T-cell (primary cell): ENCODE data around the gene UAP1L1. TPM values are rescaled to one million over a fixed set of nuclear protein-coding genes. Genes with fewer than 3 reads are reported as not detected.
A peak's percentile ranks its signal among the peaks of the same experiment; 100 is the strongest.
"Not testable (repeated sequence)": the region's sequence is repeated elsewhere in the genome, so short reads cannot be mapped to it uniquely, and the experiment has no call there.

ENCODE experiments used
- ATAC-seq, 4 experiments: fragments of 200-7000 bp in 3 of 4; fragments of 150-1000 bp in 1 of 4; cut with Tn5 transposase; replicated peaks in 1 of 4; 1 replicate in 3 of 4; 2 replicates in 1 of 4; pipeline ENCODE4 v1.10.0; 2021; ENCODE audit warnings: moderate library complexity in 3 of 4, mild to moderate bottlenecking in 2 of 4, moderate number of reproducible peaks in 1 of 4
- CTCF ChIA-PET, 2 donors: fragments of 300-600 bp; sonication (Branson Sonifier 250); formaldehyde crosslinking; loops; one replicate each; lab custom pipeline; 2022; ENCODE audit warnings: antibody characterized with exemption in 2 of 2; lab: Charles Lee
- POLR2A ChIA-PET, 2 donors: fragments of 300-600 bp; sonication (Branson Sonifier 250); formaldehyde crosslinking; loops; one replicate each; lab custom pipeline; 2022; ENCODE audit warnings: antibody characterized with exemption in 2 of 2; lab: Charles Lee
- DNase-seq, 35 experiments: peaks; one replicate each; pipeline versions ENCODE4 v3.0.0 to v3.0.0-alpha.2; 2013 to 2023
- H3K27ac ChIP-seq: one replicate; pipeline ENCODE4 v1.5.1; 2013; ENCODE audit warnings: low read length
- H3K27me3 ChIP-seq, 2 experiments: replicated peaks in 1 of 2; 1 replicate in 1 of 2; 2 replicates in 1 of 2; pipeline versions ENCODE4 v1.6.1 to v1.7.0; 2013; ENCODE audit warnings: low read length in 1 of 2, mixed read lengths in 1 of 2; ENCODE audit not compliant: control insufficient read depth in 2 of 2, insufficient read depth in 2 of 2; ENCODE audit errors: extremely low read depth in 1 of 2
- H3K36me3 ChIP-seq, 2 donors: 1 replicate in 1 of 2; 2 replicates in 1 of 2; pipeline versions ENCODE4 v1.6.1 to v1.7.0; 2013; ENCODE audit warnings: low read length in 1 of 2; ENCODE audit not compliant: control insufficient read depth in 2 of 2, insufficient read depth in 1 of 2; ENCODE audit errors: extremely low read depth in 1 of 2
- H3K4me1 ChIP-seq, 2 experiments: 1 replicate in 1 of 2; 2 replicates in 1 of 2; pipeline versions ENCODE4 v1.6.1 to v1.7.0; 2013; ENCODE audit warnings: low read length in 2 of 2, mixed read lengths in 1 of 2; ENCODE audit not compliant: insufficient read depth in 2 of 2, control insufficient read depth in 1 of 2; ENCODE audit errors: extremely low read depth in 1 of 2
- H3K4me3 ChIP-seq, 2 donors: 1 replicate in 1 of 2; 2 replicates in 1 of 2; pipeline versions ENCODE4 v1.5.1 to v1.7.0; 2013; ENCODE audit warnings: mild to moderate bottlenecking in 2 of 2, low read length in 1 of 2, moderate library complexity in 1 of 2; ENCODE audit not compliant: control insufficient read depth in 1 of 2; ENCODE audit errors: extremely low read depth in 1 of 2
- H3K9me3 ChIP-seq: 2 replicates; pipeline ENCODE4 v1.7.0; 2013
- H3K27ac Mint-ChIP-seq, 2 donors: one replicate each; pipeline ENCODE4 v1.8.0; 2020 to 2021; ENCODE audit warnings: mild to moderate bottlenecking in 2 of 2, mixed read lengths in 2 of 2
- H3K27me3 Mint-ChIP-seq, 2 donors: one replicate each; pipeline ENCODE4 v1.8.0; 2021 to 2022; ENCODE audit warnings: mixed read lengths in 2 of 2
- H3K36me3 Mint-ChIP-seq: one replicate; pipeline ENCODE4 v1.8.0; 2021; ENCODE audit warnings: mixed read lengths
- H3K4me1 Mint-ChIP-seq, 3 donors: one replicate each; pipeline ENCODE4 v1.8.0; 2020 to 2022; ENCODE audit warnings: mixed read lengths in 3 of 3, mild to moderate bottlenecking in 1 of 3
- H3K4me3 Mint-ChIP-seq, 3 donors: one replicate each; pipeline ENCODE4 v1.8.0; 2020 to 2022; ENCODE audit warnings: mild to moderate bottlenecking in 3 of 3, mixed read lengths in 3 of 3, moderate library complexity in 3 of 3
- H3K9me3 Mint-ChIP-seq, 3 donors: one replicate each; pipeline ENCODE4 v1.8.0; 2020 to 2022; ENCODE audit warnings: mixed read lengths in 3 of 3
- WGBS: methylation state at CpG from one replicate; pipeline ENCODE4 v1.1.5; 2013; ENCODE audit warnings: missing lambda C conversion rate; ENCODE audit not compliant: insufficient coverage; 5-methylcytosine and 5-hydroxymethylcytosine counted together
- total RNA-seq, 35 experiments: library from RNA in 6 of 35; stranded (reverse) in 6 of 35; fragments of 120-200 nt in 1 of 35; gene quantifications; one replicate each; pipeline versions ENCODE4 v1.2.1 to v1.2.4 and lab custom pipeline; 2013 to 2026

The UAP1L1 gene
- total RNA-seq, 5 donors from 2014 or later (not counting 1 experiment from before 2014, with no cell fraction given) = 11.3 to 32.8 (median 19.3) TPM

DNA sequence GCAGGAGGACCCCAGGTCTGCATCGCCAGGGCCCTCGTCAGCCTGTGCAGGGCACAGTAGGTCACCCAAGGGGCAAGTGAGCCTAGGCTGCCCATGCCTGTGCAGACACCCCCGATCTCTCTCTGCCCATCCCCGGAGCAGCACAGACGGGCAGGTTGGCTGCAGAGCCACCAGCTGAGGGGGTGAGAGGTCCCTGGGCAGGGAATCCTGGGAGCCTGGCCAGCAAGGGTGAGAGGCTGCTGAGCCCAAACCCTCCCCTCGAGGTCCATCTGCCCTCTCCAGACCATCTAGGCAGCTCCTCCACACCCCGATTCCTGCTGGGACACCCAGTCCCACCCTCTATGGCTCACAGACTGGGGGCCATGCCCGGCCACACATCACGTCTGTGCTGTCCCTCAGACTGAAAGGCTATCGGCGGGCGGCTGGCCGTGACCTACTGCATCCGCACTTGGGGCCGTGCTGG is 40.0 kb downstream of the UAP1L1 start:
- Histone ChIP-seq H3K27me3 (peaks cover 0 to 2% of the 10 kb centered on the region in 2 experiments), H3K36me3 (peaks cover 3 to 9% of the 10 kb centered on the region in 2 donors), H3K9me3 (no peaks in the 10 kb centered on the region), H3K4me3 (no peak overlapping the region), H3K27ac (no peak overlapping the region), H3K4me1 (peaks cover 4 to 26% of the 10 kb centered on the region in 2 experiments)
- 96% methylated on average over 6 of the region's 15 CpGs for WGBS
- Mint-ChIP-seq H3K36me3 (no peaks in the 10 kb centered on the region), H3K27me3 (no peaks in the 10 kb centered on the region), H3K4me1 (peaks cover 5 to 16% (median 7%) of the 10 kb centered on the region in 3 donors), H3K4me3 (peak overlapping the region in 2 of 3 donors; percentile 13 to 18), H3K27ac (no peak overlapping the region), H3K9me3 (no peaks in the 10 kb centered on the region)
- ChIA-PET POLR2A (no interaction called here), CTCF (interaction anchor here in 1 of 2 donors (1.0 kb wide), 1 partner anchor 22 kb away, joined by 3 read pairs; no protein-coding TSS in a partner anchor)
- DNase-seq (no peak), ATAC-seq (no peak)

DNA sequence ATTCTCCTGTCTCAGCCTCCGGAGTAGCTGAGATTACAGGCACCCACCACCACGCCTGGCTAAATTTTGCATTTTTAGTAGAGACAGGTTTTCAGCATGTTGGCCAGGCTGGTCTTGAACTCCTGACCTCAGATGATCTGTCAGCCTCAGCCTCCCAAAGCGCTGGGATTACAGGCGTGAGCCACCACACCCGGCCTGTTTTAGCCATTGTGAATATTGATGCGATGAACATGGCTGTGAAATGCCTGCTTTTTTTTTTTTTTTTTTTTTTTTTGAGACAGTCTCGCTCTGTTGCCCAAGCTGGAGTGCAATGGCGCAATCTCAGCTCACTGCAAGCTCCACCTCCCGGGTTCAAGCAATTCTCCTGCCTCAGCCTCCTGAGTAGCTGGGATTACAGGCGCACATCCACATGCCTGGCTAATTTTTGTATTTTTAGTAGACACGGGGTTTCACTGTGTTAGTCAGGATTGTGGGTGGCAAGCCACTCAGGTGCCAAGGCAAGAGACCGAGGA is 40.8 kb downstream of the UAP1L1 start:
- H3K27ac Mint-ChIP-seq, H3K36me3 Mint-ChIP-seq, H3K9me3 Mint-ChIP-seq, H3K4me3 Mint-ChIP-seq, CTCF ChIA-PET, POLR2A ChIA-PET, DNase-seq, H3K27me3 ChIP-seq, ATAC-seq, H3K27ac ChIP-seq, H3K27me3 Mint-ChIP-seq, H3K9me3 ChIP-seq, H3K4me3 ChIP-seq, H3K36me3 ChIP-seq: not testable (repeated sequence)
- H3K4me1 ChIP-seq = peaks cover 4 to 18% of the 10 kb centered on the region in 2 experiments
- peaks cover 6 to 15% (median 11%) of the 10 kb centered on the region in 3 donors for H3K4me1 Mint-ChIP-seq
- 95% methylated on average over 9 of the region's 12 CpGs for WGBS

DNA sequence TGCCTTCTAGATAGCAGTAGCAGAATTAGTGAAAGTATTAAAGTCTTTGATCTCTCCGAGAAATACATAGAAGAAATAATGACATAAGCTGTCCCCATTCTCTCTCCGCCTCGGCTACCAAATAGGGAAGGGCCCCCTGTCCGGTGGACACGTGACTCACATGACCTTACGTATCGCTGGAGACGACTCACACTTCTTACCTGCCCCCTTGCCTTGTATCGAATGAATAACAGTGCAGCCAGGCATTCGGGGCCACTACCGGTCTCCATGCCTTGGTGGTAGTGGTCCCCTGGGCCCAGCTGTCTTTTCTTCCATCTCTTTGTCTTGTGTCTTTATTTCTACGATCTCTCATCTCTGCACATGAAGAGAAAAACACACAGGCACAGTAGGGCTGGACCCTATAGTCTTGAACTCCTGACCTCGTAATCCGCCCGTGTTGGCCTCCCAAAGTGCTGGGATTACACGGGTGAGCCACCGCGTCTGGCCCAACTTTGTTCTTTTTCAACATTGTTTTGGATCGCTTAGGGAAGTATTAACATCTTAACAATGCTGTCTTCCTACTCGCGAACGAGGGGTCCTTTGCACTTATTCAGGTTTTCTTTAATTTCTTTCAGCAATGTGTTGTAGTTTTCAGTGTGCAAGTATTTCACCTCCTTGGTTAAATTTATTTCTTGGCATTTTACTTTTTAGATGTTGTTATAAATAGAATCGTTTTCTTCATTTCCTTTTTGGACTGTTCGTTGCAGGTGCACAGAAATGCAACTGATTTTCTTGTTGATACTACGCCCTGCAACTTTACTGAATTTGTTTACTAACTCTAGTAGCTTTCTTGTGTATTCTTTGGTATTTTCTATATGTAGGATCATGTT is 44.8 kb downstream of the UAP1L1 start:
- WGBS = 86% methylated on average over 7 of the region's 25 CpGs
- H3K36me3 Mint-ChIP-seq, H3K4me3 ChIP-seq, H3K27ac Mint-ChIP-seq, H3K27ac ChIP-seq, H3K27me3 ChIP-seq, POLR2A ChIA-PET, H3K36me3 ChIP-seq, H3K27me3 Mint-ChIP-seq, DNase-seq, H3K9me3 ChIP-seq, H3K9me3 Mint-ChIP-seq: not testable (repeated sequence)
- peaks cover 6 to 10% of the 10 kb centered on the region in 2 experiments for H3K4me1 ChIP-seq
- peak in 1 of 4 experiments; percentile 19 for ATAC-seq
- Mint-ChIP-seq H3K4me3 (peak overlapping the region in 1 of 3 donors; percentile 31), H3K4me1 (peaks cover 9 to 22% (median 20%) of the 10 kb centered on the region in 3 donors)
- CTCF ChIA-PET = interaction anchor here (0.5 to 1.2 kb wide), 4 partner anchors 9 to 123 kb away, joined by 3 to 4 read pairs (median 3); partner anchors contain the start of gene MAN1B1 (in 1 of the 2)

DNA sequence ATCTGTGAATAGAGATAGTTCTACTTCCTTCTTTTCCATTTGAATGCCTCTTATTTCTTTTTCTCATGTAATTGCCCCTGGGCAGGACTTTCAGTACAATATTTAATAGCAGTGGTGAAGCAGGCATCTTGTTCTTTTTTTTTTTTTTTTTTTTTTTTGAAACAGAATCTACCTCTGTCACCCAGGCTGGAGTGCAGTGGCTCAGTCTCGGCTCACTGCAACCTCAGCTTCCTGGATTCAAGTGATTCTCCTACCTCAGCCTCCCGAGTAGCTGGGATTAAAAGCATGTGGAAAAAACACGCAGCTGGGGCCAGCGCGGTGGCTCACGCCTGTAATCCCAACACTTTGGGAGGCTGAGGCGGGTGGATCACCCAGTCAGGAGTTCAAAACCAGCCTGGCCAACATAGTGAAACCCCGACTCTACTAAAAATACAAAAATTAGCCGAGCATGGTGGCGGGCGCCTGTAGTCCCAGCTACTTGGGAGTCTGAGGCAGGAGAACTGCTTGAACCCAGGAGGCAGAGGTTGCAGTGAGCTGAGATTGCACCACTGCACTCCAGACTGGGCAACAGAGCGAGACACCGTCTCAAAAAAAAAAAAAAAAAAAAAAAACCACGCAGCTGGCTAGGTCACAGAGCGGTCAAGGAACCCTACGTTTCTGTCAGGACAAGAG is 45.6 kb downstream of the UAP1L1 start:
- ATAC-seq, H3K27me3 ChIP-seq, H3K36me3 Mint-ChIP-seq, H3K9me3 Mint-ChIP-seq, H3K4me3 Mint-ChIP-seq, H3K4me3 ChIP-seq, H3K9me3 ChIP-seq, H3K27ac ChIP-seq, H3K36me3 ChIP-seq, H3K27ac Mint-ChIP-seq, DNase-seq, H3K27me3 Mint-ChIP-seq, POLR2A ChIA-PET: not testable (repeated sequence)
- H3K4me1 Mint-ChIP-seq = peaks cover 15 to 29% (median 27%) of the 10 kb centered on the region in 3 donors
- WGBS = 73% methylated on average over 8 of the region's 16 CpGs
- peaks cover 11 to 18% of the 10 kb centered on the region in 2 experiments for H3K4me1 ChIP-seq
- CTCF ChIA-PET = interaction anchor here in 1 of 2 donors (0.7 to 1.2 kb wide), 3 partner anchors 32 to 124 kb away, joined by 3 to 4 read pairs (median 3); partner anchors contain the start of gene MAN1B1

DNA sequence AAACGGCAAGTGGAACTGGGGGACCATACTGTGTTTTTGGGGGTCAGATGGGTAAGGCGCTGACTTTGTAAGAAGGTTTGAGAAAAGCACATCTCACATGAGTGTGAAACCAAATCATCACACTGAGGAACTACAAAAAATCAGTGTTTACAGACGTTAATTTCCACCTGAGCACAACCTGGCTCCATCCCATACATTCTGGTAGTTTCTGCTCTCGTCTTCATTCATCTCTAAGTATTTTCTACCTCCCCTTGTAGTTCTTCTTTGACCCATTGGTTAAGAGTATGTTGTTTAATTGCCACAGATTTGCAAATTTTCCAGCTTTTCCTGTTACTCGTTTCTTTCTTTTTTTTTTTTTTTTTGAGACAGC is 46.1 kb downstream of the UAP1L1 start:
- ChIA-PET CTCF (interaction anchor here in 1 of 2 donors (0.6 to 1.2 kb wide), 2 partner anchors 37 to 753 kb away, joined by 3 to 4 read pairs; partner anchors contain the start of gene MAN1B1), POLR2A (no interaction called here)
- Mint-ChIP-seq H3K27ac (no peak overlapping the region), H3K36me3 (no peaks in the 10 kb centered on the region), H3K9me3 (no peaks in the 10 kb centered on the region), H3K4me3 (no peak overlapping the region), H3K27me3 (no peaks in the 10 kb centered on the region), H3K4me1 (peaks cover 21 to 35% (median 32%) of the 10 kb centered on the region in 3 donors)
- WGBS = 51% methylated on average over 3 of the region's 5 CpGs
- no peaks in the 10 kb centered on the region for H3K27me3 ChIP-seq
- no peak overlapping the region for H3K4me3 ChIP-seq
- H3K4me1 ChIP-seq = peaks cover 16 to 23% of the 10 kb centered on the region in 2 experiments
- H3K36me3 ChIP-seq = no peaks in the 10 kb centered on the region
- H3K27ac ChIP-seq = no peak overlapping the region
- DNase-seq (no peak), ATAC-seq (no peak)
- H3K9me3 ChIP-seq = no peaks in the 10 kb centered on the region

DNA sequence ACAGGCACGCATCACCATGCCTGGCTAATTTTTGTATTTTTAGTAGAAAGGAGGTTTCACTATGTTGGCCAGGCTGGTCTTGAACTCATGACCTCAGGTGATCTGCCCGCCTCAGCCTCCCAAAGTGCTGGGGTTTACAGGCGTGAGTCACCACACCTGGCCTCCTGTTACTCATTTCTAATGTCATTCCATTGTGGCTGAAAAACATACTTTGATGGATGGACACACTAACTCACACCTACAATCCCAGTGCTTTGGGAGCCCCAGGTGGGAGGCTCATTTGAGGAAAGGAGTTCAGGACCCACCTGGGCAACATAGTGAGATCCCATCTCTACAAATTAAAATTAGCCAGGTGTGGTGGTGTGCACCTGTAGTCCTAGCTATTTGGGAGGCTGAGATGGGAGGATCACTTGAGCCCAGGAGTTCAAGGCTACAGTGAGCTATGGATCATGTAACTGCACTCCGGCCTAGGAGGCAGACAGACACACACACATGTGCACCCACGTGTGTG is 46.7 kb downstream of the UAP1L1 start:
- WGBS = 75% methylated on average over 2 of the region's 5 CpGs
- H3K27ac Mint-ChIP-seq, H3K9me3 Mint-ChIP-seq, H3K4me3 ChIP-seq, H3K36me3 ChIP-seq, H3K27me3 ChIP-seq, H3K36me3 Mint-ChIP-seq, H3K9me3 ChIP-seq, DNase-seq, ATAC-seq, H3K27me3 Mint-ChIP-seq, H3K4me3 Mint-ChIP-seq, H3K27ac ChIP-seq, POLR2A ChIA-PET: not testable (repeated sequence)
- H3K4me1 ChIP-seq = peaks cover 22 to 28% of the 10 kb centered on the region in 2 experiments
- CTCF ChIA-PET = interaction anchor here in 1 of 2 donors (0.6 kb wide), 1 partner anchor 753 kb away, joined by 3 read pairs; no protein-coding TSS in a partner anchor
- peaks cover 26 to 39% (median 37%) of the 10 kb centered on the region in 3 donors for H3K4me1 Mint-ChIP-seq
